Eye (tissue), 1 donor: ENCODE data around the gene MAB21L3.

ENCODE experiments used
- DNase-seq: peaks from one replicate; pipeline ENCODE4 v3.0.0-alpha.2; 2015

MAB21L3 gene

DNA sequence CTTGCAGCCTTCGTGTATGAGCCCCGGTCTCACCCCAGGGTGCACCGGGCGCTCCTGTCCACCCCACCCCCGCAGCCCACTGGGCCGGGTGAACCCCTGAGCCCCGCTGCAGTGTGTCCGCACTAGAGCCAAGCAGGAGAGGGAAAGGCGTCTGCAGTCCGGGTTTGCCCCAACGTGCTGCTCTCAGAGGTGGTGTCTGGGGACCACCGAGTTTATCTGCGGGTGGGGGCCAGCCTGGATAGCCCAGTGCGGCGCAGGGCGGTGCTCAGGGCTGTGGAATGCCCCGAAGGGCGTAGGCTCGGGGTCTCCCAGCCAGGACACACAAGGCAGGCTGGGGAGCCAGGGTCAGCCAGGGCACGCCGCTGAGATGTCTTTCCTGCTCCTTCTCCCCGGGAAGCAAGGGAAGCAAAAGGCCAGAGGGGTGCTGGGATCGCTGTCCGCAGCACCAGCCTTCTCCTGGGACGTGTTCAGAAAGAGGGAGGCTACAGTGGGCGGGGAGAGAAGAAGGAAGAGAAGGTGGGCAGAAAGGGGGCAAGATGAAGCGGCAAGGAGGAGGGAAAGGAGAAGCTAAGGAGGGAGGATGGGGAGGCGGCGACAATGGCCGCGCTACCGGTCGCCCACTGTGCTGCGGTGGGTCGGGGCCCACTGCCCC, 56.6 kb downstream of the MAB21L3 start:
- peak; percentile 76 for DNase-seq

DNA sequence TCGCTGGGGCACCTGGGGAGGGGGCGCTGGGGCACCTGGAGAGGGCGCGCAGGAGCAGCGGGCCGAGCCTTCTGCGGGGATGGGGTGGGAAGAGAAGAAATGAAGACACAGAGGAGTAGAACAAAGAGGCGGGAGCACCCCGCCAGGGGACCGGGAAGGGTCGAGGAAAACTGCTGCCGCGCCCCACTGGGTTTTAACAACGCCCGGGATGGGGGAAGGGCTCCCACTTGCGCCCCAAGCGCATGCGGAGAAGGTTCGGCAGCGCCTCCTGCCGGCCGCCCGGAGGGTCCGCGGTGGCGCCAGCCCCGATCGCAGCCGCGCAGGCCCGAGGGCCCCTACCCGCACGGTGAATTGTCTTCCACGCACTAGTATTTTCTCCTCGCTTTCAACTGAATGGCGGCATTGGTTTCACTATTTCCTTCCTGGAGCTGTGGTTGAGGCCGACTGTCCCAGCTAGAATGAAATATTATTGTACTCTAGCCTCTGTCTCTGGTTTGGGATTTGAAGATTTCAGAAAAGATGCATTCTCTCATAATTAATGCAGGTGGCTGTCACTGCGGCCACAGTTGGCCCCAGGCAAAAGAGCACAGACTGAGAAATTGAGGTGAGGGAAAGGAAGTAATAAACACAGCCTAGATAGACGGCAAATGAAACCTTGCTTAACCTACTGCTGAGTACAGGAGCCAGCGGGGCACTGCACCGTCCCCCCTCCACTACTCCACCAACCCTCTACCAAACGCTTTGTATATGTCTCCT, 57.3 kb downstream of the MAB21L3 start:
- DNase-seq: peak; percentile 94

- DNase-seq: no peak
Measured at GRCh38 chr1:116169898-116170297, 58.7 kb downstream of the MAB21L3 start.

GRCh38 chr1:116170721-116171589, 59.8 kb downstream of the MAB21L3 start:
- no peak for DNase-seq

DNA sequence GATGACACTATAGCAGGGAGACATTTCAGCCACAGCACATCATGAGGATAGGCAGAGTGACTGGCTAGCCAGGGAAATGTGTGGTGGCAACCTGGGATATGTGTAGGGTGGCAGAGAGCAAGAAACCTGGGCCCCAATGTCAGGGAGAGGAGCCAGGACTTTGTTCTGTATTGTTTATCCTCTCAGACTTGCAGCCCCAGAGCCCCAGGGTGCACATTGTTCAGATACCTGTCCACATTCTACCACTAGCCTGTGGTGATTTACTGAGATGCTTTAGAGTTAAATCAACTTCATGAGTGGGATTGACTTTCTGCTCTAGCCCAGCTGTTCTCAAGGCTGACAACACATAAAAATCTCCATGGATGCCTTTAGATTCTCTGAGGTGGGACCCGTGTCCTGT, 61.5 kb downstream of the MAB21L3 start:
- no peak for DNase-seq

DNA sequence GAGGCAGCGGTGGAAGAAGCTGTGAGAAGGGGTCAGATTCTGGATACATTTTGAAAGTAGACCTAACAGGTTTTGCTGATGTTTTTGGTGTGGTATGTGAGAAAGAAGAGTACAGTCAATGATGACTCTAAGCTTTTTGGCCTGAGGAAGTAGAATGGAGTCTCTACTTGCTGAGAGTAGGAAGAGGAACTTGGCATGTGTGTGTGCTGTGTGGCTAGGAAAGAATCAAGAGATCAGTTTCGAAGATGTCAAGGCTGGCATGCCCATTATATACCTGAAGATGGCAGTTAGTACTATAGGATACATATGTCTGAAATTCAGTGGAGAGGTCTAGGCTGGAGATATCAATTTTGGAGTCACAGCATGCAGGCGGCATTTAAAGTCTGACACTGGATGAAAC, 64.4 kb downstream of the MAB21L3 start:
- DNase-seq: no peak

- no peak for DNase-seq
Measured at GRCh38 chr1:116176306-116176789, 65.1 kb downstream of the MAB21L3 start.

GRCh38 chr1:116177861-116178260, 66.7 kb downstream of the MAB21L3 start:
- DNase-seq: no peak

- no peak for DNase-seq
Measured at GRCh38 chr1:116178837-116179236, 67.6 kb downstream of the MAB21L3 start.

- no peak for DNase-seq
Measured at GRCh38 chr1:116179419-116179818, 68.2 kb downstream of the MAB21L3 start.

DNA sequence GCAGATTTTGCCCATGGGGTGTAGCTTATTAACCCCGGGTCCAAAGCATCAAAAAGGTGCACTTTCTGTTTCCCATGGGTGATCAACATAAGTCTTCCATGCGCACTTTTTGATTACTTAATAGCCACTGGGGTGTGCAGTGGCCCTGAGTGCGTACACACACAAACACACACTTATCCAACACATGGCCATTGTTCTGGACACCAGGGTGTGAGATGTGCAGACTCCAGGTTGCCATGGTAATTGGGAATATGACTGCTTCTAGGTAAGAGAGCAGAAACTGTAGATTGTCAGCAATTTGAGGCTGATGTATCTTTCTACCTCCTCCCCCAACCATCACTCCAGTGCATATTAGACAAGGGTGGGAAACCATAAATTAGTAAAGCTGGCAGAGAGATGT, 68.8 kb downstream of the MAB21L3 start:
- DNase-seq: no peak

DNA sequence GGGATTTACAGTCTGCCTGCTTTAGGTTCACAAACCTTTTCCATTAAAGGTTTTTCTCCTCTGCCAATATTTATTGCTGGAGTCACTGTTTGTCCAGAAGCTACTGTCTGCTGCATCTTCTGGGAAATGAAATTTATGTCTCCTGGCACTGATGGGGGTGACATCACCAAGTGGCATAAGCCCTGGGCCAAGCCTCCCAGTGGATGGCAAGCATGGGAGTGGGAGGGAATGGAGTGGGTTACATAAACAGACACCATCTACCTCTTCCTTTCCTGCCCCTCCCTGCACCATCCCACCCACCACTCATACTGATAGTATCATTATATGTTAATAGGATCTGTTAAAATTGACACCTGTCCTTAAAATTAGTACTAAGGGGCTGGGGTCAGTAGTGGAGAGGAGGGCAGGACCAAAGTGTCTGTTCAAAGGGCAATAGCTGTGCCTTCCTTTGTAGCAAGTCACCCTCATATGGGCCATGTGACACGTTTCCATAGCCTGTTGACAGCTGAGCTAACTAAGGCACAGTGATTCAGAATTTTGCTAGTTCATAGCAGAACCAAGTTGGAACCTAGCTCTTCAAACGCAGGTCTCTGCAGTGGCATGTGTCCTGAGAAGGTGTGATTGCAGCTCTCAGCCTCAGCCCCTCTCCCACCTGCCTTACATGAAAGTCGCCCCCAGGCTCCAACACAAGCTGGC, 71.0 kb downstream of the MAB21L3 start:
- DNase-seq: no peak
